K562 (cell line): ENCODE data around the gene HOXD13. TPM values are rescaled to one million over a fixed set of nuclear protein-coding genes. Genes with fewer than 3 reads are reported as not detected.
A peak's percentile ranks its signal among the peaks of the same experiment; 100 is the strongest.

Experiments
- BHLHE40 ChIP-seq: IDR thresholded peaks from 2 replicates; pipeline ENCODE4 v1.6.1; 2011; ENCODE audit warnings: low read length, improper control_type of control experiment
- CSDE1 ChIP-seq, 2 experiments: fragments of 450-650 bp; IDR thresholded peaks; 2 replicates each; pipeline ENCODE4 v1.6.1; 2016; ENCODE audit warnings: mild to moderate bottlenecking in 1 of 2
- CTBP1 ChIP-seq: fragments of 450-650 bp; IDR thresholded peaks from 2 replicates; pipeline ENCODE4 v1.6.1; 2016; ENCODE audit warnings: borderline replicate concordance
- CXXC5 ChIP-seq: fragments of 250-450 bp; sonication (Bioruptor Pico); IDR thresholded peaks from 2 replicates; pipeline ENCODE4 v1.8.0; 2022; ENCODE audit warnings: inconsistent platforms, mild to moderate bottlenecking, moderate library complexity
- E2F4 ChIP-seq: sonication (generic); formaldehyde crosslinking; IDR thresholded peaks from 2 replicates; pipeline ENCODE4 v1.8.0; 2022; ENCODE audit warnings: mild to moderate bottlenecking, low read depth, missing genetic modification reagents
- E2F6 ChIP-seq, 2 experiments: IDR thresholded peaks; 2 replicates each; pipeline ENCODE4 v1.6.1; 2011; ENCODE audit warnings: borderline replicate concordance in 1 of 2, control low read depth in 1 of 2, low read depth in 1 of 2, low read length in 1 of 2, mild to moderate bottlenecking in 1 of 2, mixed read lengths in 1 of 2, moderate library complexity in 1 of 2; ENCODE audit not compliant: insufficient read depth in 1 of 2, insufficient read length in 1 of 2, poor library complexity in 1 of 2, severe bottlenecking in 1 of 2; ENCODE audit errors: extremely low read depth in 1 of 2
- GTF2E2 ChIP-seq: fragments of 200-800 bp; sonication (Bioruptor generic); IDR thresholded peaks from 2 replicates; pipeline ENCODE4 v1.6.1; 2016; ENCODE audit warnings: missing genetic modification characterization, missing compliant biosample characterization
- KDM4B ChIP-seq, 2 experiments: fragments of 450-650 bp in 1 of 2; sonication (generic) in 1 of 2; IDR thresholded peaks; 2 replicates each; pipeline ENCODE4 v1.6.1; 2016 to 2017; ENCODE audit warnings: borderline replicate concordance in 2 of 2, antibody characterized with exemption in 1 of 2, low read depth in 1 of 2, mild to moderate bottlenecking in 1 of 2
- MEIS2 ChIP-seq: fragments of 450-650 bp; IDR thresholded peaks from 2 replicates; pipeline ENCODE4 v1.6.1; 2014; ENCODE audit warnings: mild to moderate bottlenecking; ENCODE audit not compliant: partially characterized antibody
- MXI1 ChIP-seq: IDR thresholded peaks from 2 replicates; pipeline ENCODE4 v1.6.1; 2011; ENCODE audit warnings: low read depth, mild to moderate bottlenecking, improper control_type of control experiment, low read length
- PRMT5 ChIP-seq: sonication (generic); formaldehyde crosslinking; IDR thresholded peaks from 2 replicates; pipeline ENCODE4 v1.5.0; 2020; ENCODE audit warnings: missing genetic modification reagents
- RB1 ChIP-seq: fragments of 450-650 bp; IDR thresholded peaks from 2 replicates; pipeline ENCODE4 v1.6.1; 2017; ENCODE audit warnings: low read depth, mild to moderate bottlenecking
- RFX1 ChIP-seq: fragments of 450-650 bp; IDR thresholded peaks from 2 replicates; pipeline ENCODE4 v1.6.1; 2016; ENCODE audit warnings: mild to moderate bottlenecking, moderate library complexity
- SIN3B ChIP-seq: fragments of 450-650 bp; IDR thresholded peaks from 2 replicates; pipeline ENCODE4 v1.6.1; 2017; ENCODE audit warnings: low read depth, mild to moderate bottlenecking, moderate library complexity
- TBP ChIP-seq: optimal IDR thresholded peaks from 2 replicates; pipeline ENCODE3; 2011; ENCODE audit warnings: low read depth, low read length, improper control_type of control experiment
- ZNF253 ChIP-seq: fragments of 250-450 bp; sonication (Bioruptor Pico); conservative IDR thresholded peaks from 2 replicates; pipeline ENCODE4 v1.6.1; 2021; ENCODE audit warnings: mild to moderate bottlenecking
- ZNF696 ChIP-seq: fragments of 250-450 bp; sonication (Bioruptor Pico); conservative IDR thresholded peaks from 2 replicates; pipeline ENCODE4 v1.4.0; 2020; ENCODE audit warnings: mild to moderate bottlenecking, moderate library complexity
- ZNF740 ChIP-seq, 3 experiments: fragments of 200-800 bp in 1 of 3; sonication (Bioruptor generic) in 1 of 3; sonication (generic) in 1 of 3; formaldehyde crosslinking in 1 of 3; IDR thresholded peaks; 2 replicates each; pipeline versions ENCODE4 v1.6.1 to v1.8.0; 2016 to 2022; ENCODE audit warnings: mild to moderate bottlenecking in 2 of 3, missing compliant biosample characterization in 2 of 3, missing genetic modification characterization in 2 of 3, missing genetic modification reagents in 1 of 3
- polyA plus RNA-seq, 8 experiments: library from polyadenylated mRNA; depleted of rRNA in 4 of 8; stranded (reverse) in 5 of 8; unstranded in 3 of 8; fragments of >200 nt; fragmentation: Nextera tagmentation in 2 of 8; fragmentation: Illumina TruSeq in 1 of 8; extraction: Ambion mirVana in 2 of 8; extraction: Trizol in 1 of 8; gene quantifications; 2 replicates each; pipeline versions ENCODE4 v1.2.1 to v1.2.3, GENCODE V29; 2011 to 2014; ENCODE audit warnings: inconsistent platforms in 1 of 8, missing spikeins in 1 of 8
- total RNA-seq, 7 experiments: library from RNA; depleted of rRNA in 6 of 7; stranded (reverse); fragments of >200 nt in 6 of 7; fragmentation: Illumina TruSeq in 2 of 7; extraction: Trizol in 2 of 7; gene quantifications; 2 replicates each; pipeline versions ENCODE4 v1.2.1 to v1.2.3, GENCODE V29; 2011 to 2021; ENCODE audit warnings: low replicate concordance in 1 of 7
- TF ChIP-seq, protein P1 (sequence below): conservative IDR thresholded peaks from 2 replicates; pipeline ENCODE4 v1.6.1; 2011; ENCODE audit warnings: low read depth, mild to moderate bottlenecking, low read length; ENCODE audit not compliant: control insufficient read depth
- TF ChIP-seq, protein P2 (sequence below): fragments of 250-450 bp; sonication (Bioruptor Pico); IDR thresholded peaks from 2 replicates; pipeline ENCODE4 v1.5.0; 2020; ENCODE audit warnings: mild to moderate bottlenecking, borderline replicate concordance

The HOXD13 gene
- total and polyA plus RNA-seq, 9 of the 15 experiments (the other 6 are each of a cell fraction or from before 2014, with no cell fraction given) = 0.03 to 0.04 TPM; not detected in 7

DNA sequence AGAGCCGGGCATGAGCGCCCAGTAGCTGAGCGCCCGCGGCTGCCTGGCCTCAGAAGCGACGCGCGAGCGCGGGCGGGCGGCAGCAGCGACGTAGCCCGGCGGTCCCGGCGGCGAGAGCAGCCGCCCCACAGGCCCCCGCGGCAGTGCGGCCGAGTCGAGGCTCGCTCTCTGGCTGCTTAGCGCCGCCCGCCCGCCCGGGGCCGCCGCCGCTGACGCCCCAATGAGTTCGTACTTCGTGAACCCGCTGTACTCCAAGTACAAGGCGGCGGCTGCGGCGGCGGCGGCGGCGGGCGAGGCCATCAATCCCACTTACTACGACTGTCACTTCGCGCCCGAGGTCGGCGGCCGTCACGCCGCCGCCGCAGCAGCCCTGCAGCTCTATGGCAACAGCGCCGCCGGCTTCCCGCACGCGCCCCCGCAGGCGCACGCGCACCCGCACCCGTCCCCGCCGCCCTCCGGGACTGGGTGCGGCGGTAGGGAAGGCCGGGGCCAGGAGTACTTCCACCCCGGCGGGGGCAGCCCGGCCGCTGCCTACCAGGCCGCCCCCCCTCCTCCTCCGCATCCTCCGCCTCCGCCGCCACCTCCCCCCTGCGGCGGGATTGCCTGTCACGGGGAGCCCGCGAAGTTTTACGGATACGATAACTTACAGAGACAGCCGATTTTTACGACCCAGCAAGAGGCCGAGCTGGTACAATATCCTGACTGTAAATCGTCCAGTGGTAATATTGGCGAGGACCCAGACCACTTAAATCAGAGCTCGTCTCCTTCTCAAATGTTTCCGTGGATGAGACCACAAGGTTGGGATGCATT is 37.8 kb downstream of the HOXD13 start (continued):
- no peak for TF ChIP-seq PRMT5 (CRISPR knock-in tag)
- peak; percentile 80 for TF ChIP-seq CXXC5 (CRISPR knock-in tag)
- 0 out of 2 replicates have a peak, but pooled peaks have one; percentile 9 for TF ChIP-seq RFX1
- TF ChIP-seq E2F4 (CRISPR knock-in tag) = no peak
- TF ChIP-seq, protein P1, sequence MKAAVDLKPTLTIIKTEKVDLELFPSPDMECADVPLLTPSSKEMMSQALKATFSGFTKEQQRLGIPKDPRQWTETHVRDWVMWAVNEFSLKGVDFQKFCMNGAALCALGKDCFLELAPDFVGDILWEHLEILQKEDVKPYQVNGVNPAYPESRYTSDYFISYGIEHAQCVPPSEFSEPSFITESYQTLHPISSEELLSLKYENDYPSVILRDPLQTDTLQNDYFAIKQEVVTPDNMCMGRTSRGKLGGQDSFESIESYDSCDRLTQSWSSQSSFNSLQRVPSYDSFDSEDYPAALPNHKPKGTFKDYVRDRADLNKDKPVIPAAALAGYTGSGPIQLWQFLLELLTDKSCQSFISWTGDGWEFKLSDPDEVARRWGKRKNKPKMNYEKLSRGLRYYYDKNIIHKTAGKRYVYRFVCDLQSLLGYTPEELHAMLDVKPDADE = no peak
- TF ChIP-seq RB1 = 0 out of 2 replicates have a peak, but pooled peaks have one; percentile 23
- no peak for TF ChIP-seq MXI1
- TF ChIP-seq GTF2E2 (tag) = no peak
- no peak for TF ChIP-seq TBP
- peak in 1 of 2 experiments; percentile 80 for TF ChIP-seq E2F6 (IDR thresholded peaks at IDR 0.05; ENCODE audit: borderline replicate concordance in 1 of 2, extremely low read depth in 1 of 2, insufficient read depth in 1 of 2, insufficient read length in 1 of 2, low read depth in 1 of 2, low read length in 1 of 2, poor library complexity in 1 of 2, severe bottlenecking in 1 of 2)
- TF ChIP-seq ZNF696 (CRISPR knock-in tag) = no peak
- TF ChIP-seq KDM4B (IDR thresholded peaks at IDR 0.05; ENCODE audit: borderline replicate concordance in 2 of 2, low read depth in 1 of 2) = no peak
- no peak for TF ChIP-seq CSDE1 (IDR thresholded peaks at IDR 0.05)
- peak; percentile 86 for TF ChIP-seq CTBP1
- TF ChIP-seq ZNF253 = no peak
- 0 out of 2 replicates have a peak, but pooled peaks have one; percentile 3 for TF ChIP-seq BHLHE40
- TF ChIP-seq MEIS2 = peak; percentile 60
- TF ChIP-seq, protein P2, sequence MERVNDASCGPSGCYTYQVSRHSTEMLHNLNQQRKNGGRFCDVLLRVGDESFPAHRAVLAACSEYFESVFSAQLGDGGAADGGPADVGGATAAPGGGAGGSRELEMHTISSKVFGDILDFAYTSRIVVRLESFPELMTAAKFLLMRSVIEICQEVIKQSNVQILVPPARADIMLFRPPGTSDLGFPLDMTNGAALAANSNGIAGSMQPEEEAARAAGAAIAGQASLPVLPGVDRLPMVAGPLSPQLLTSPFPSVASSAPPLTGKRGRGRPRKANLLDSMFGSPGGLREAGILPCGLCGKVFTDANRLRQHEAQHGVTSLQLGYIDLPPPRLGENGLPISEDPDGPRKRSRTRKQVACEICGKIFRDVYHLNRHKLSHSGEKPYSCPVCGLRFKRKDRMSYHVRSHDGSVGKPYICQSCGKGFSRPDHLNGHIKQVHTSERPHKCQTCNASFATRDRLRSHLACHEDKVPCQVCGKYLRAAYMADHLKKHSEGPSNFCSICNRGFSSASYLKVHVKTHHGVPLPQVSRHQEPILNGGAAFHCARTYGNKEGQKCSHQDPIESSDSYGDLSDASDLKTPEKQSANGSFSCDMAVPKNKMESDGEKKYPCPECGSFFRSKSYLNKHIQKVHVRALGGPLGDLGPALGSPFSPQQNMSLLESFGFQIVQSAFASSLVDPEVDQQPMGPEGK (CRISPR knock-in tag) = no peak
- TF ChIP-seq SIN3B = no peak
- TF ChIP-seq ZNF740 (CRISPR knock-in tag; IDR thresholded peaks at IDR 0.05) = 0 out of 2 replicates have a peak, but pooled peaks have one; percentile 28
- TF ChIP-seq ZNF740 (tag; IDR thresholded peaks at IDR 0.05) = no peak
